Fibroblast of skin of right biceps (primary cell): ENCODE data around the gene PLEKHD1.
"Not testable (repeated sequence)": the region's sequence is repeated elsewhere in the genome, so short reads cannot be mapped to it uniquely, and the experiment has no call there.

Experiments
- DNase-seq: peaks from one replicate; pipeline ENCODE4 v3.0.0-alpha.2; 2013

The PLEKHD1 gene

GRCh38 chr14:69483765-69484443 lies 624 bp upstream of the PLEKHD1 start:
- DNase-seq, result no peak

- no peak for DNase-seq
These were observed 760 bp downstream of the PLEKHD1 start for GRCh38 chr14:69485315-69485660.

- DNase-seq, result no peak
These were observed 1.2 kb downstream of the PLEKHD1 start for GRCh38 chr14:69485701-69486100.

GRCh38 chr14:69487226-69487625 lies 2.7 kb downstream of the PLEKHD1 start:
- no peak for DNase-seq

- no peak for DNase-seq
These were observed 3.2 kb downstream of the PLEKHD1 start for GRCh38 chr14:69487771-69488170.

GRCh38 chr14:69489495-69489894 lies 5.0 kb downstream of the PLEKHD1 start:
- no peak for DNase-seq

- DNase-seq, result no peak
These were observed 5.8 kb downstream of the PLEKHD1 start for GRCh38 chr14:69490219-69490918.

GRCh38 chr14:69491193-69491592 lies 6.7 kb downstream of the PLEKHD1 start:
- no peak for DNase-seq

- DNase-seq, result no peak
These were observed 8.5 kb downstream of the PLEKHD1 start for GRCh38 chr14:69493038-69493437.

GRCh38 chr14:69493791-69494190 lies 9.3 kb downstream of the PLEKHD1 start:
- no peak for DNase-seq

- DNase-seq, result no peak
These were observed 10.9 kb downstream of the PLEKHD1 start for GRCh38 chr14:69495341-69495921.

GRCh38 chr14:69497866-69498265 lies 13.3 kb downstream of the PLEKHD1 start:
- not testable (repeated sequence) for DNase-seq

- not testable (repeated sequence) for DNase-seq
These were observed 13.8 kb downstream of the PLEKHD1 start for GRCh38 chr14:69498286-69498685.

GRCh38 chr14:69499436-69499835 lies 14.9 kb downstream of the PLEKHD1 start:
- no peak for DNase-seq

GRCh38 chr14:69500096-69500495 lies 15.6 kb downstream of the PLEKHD1 start:
- no peak for DNase-seq

- DNase-seq, result no peak
These were observed 16.2 kb downstream of the PLEKHD1 start for GRCh38 chr14:69500736-69501135.

GRCh38 chr14:69501423-69501838 lies 16.9 kb downstream of the PLEKHD1 start:
- DNase-seq, result peak; percentile 11

GRCh38 chr14:69504775-69505174 lies 20.2 kb downstream of the PLEKHD1 start:
- no peak for DNase-seq

- no peak for DNase-seq
These were observed 21.1 kb downstream of the PLEKHD1 start for GRCh38 chr14:69505338-69506240.

GRCh38 chr14:69506241-69506595 lies 21.7 kb downstream of the PLEKHD1 start:
- no peak for DNase-seq

GRCh38 chr14:69518289-69519101 lies 34.0 kb downstream of the PLEKHD1 start:
- peak; percentile 22 for DNase-seq
